SU-DHL-6 (cell line): ENCODE measurements around the gene TRPV2.

Experiments
- CTCF ChIP-seq: fragments of 200-600 bp; sonication (generic); IDR thresholded peaks from one replicate; pipeline ENCODE4 v1.5.1; 2017; ENCODE audit warnings: antibody characterized with exemption, mild to moderate bottlenecking, low read length, moderate library complexity; ENCODE audit not compliant: insufficient read depth, poor library complexity, severe bottlenecking
- EZH2phosphoT487 ChIP-seq: fragments of 200-600 bp; sonication (generic), shearing (Covaris generic); conservative IDR thresholded peaks from 2 replicates; pipeline ENCODE4 v1.6.1; 2018; ENCODE audit warnings: mild to moderate bottlenecking, antibody characterized with exemption, low read length, moderate library complexity, mixed read lengths

- TF ChIP-seq CTCF: no peak
- no peak for TF ChIP-seq EZH2phosphoT487
These were observed 2.7 kb downstream of the TRPV2 start for GRCh38 chr17:16417896-16418684.
